OCI-LY7 (cell line): ENCODE results near the gene ATG10.
"Not testable (repeated sequence)": the region's sequence is repeated elsewhere in the genome, so short reads cannot be mapped to it uniquely, and the experiment has no call there.

Experiments
- CTCF ChIP-seq: fragments of 200-600 bp; sonication (generic); conservative IDR thresholded peaks from 2 replicates; pipeline ENCODE4 v1.5.1; 2014; ENCODE audit warnings: mild to moderate bottlenecking, antibody characterized with exemption, low read length, moderate library complexity, mixed read lengths
- EZH2phosphoT487 ChIP-seq: fragments of 200-600 bp; sonication (generic); IDR thresholded peaks from 2 replicates; pipeline ENCODE4 v1.6.1; 2018; ENCODE audit warnings: low read depth, borderline replicate concordance, mild to moderate bottlenecking, mixed run types, antibody characterized with exemption, low read length, moderate library complexity, mixed read lengths

- TF ChIP-seq CTCF, EZH2phosphoT487: not testable (repeated sequence)
Measured at GRCh38 chr5:82009869-82010268, 38.0 kb downstream of the ATG10 start.
